Islet precursor cell (in vitro differentiated cells): ENCODE measurements around the gene PLXNA4.
A peak's percentile ranks its signal among the peaks of the same experiment; 100 is the strongest.

Source experiments
- DNase-seq: peaks from one replicate; pipeline ENCODE4 v3.0.0-alpha.2; 2018

PLXNA4 gene

DNA sequence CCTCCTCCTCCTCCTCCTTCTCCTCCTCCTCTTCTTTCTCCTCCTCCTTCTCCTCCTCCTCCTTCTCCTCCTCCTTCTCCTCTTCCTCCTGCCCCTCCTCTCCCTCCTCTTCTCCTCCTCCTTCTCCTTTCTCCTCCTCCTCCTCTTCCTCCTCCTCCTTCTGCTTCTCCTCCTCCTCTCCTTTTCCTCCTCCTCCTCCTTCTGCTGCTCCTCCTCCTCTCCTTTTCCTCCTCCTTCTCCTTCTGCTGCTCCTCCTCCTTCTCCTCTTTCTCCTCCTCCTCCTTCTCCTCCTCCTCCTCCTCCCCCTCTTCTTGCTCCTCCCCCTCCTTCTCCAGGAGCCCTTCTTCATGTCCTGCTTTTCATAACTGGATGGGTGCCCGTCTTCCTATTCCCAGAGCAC lies 12.2 kb downstream of the PLXNA4 start:
- DNase-seq = no peak

DNA sequence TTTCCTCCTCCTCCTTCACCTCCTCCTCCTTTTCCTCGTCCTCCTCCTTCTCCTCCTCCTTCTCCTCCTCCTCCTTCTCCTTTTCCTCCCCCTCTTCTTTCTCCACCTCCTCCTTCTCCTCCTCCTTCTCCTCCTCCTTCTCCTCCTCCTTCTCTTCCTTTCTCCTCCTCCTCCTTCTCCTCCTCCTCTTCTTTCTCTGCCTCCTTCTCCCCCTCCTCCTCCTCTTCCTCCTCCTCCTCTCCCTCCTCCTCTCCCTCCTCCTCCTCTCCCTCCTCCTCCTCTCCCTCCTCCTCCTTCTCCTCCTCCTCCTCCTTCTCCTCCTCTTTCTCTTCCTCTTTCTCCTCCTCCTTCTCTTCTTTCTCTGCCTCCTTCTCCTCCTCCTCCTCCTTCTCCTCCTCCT lies 13.6 kb downstream of the PLXNA4 start:
- no peak for DNase-seq

DNA sequence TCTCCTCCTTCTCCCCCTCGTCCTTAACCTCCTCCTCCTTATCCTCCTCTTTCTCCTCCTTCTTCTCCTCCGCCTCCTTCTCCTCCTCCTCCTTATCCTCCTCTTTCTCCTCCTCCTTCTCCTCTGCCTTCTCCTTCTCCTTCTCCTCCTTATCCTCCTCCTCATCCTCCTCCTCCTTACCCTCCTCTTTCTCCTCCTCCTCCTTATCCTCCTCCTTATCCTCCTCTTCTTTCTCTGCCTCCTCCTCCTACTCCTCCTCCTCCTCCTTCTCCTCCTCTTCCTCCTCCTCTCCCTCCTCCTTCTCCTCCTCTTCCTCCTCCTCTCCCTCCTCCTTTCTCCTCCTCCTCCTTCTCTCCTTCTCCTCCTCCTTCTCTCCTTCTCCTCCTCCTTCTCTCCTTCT lies 14.5 kb downstream of the PLXNA4 start:
- DNase-seq = no peak

DNA sequence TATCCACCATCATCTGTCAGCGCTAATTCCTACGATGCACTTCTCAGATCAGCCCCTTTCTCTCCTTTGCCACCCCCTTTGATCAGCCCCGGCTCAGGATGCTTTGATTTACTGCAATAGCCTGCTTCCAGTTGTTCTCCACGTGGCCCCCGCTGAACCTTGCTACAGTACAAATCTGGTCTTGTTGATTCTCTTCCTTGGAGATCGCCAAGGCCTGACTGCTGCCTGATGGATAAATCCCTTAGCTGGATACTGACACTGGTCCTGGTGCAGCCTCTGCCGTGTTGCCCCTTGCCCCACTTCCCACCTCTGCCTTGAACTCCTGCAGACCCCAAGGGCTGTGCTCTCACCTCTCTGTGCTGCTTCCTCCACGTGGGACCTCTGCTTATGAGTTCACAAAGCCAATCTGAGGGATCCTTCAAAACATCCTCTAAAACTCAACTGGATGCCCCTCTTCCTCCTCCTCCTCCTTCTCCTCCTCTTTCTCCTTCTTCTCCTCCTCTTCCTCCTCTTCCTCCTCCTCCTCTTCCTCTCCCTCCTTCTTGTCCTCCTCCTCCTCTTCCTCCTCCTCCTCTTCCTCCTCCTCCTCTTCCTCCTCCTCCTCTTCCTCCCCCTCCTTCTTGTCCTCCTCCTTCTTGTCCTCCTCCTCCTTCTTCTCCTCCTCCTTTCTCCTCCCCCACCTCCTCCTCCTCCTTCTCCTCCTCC lies 15.3 kb downstream of the PLXNA4 start:
- no peak for DNase-seq

DNA sequence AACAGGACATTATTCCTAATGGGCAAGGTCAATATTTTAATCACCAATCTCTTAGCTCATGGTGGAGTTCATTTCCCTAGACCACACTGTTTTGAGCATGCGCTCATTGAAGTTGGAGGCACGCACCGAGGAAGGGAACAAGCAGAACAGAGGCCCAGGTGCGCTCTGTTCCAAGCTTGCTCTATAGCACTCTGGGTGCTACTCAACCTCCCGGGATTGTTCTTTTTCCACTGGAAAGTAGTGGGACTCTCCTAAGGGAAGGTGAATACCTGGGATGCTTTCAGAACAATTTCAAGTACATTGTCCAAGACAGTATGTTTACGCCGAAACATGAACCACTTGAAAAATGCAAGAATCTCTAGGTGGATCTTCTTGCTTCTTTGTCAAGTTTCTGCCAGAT lies 16.2 kb downstream of the PLXNA4 start:
- DNase-seq = no peak

DNA sequence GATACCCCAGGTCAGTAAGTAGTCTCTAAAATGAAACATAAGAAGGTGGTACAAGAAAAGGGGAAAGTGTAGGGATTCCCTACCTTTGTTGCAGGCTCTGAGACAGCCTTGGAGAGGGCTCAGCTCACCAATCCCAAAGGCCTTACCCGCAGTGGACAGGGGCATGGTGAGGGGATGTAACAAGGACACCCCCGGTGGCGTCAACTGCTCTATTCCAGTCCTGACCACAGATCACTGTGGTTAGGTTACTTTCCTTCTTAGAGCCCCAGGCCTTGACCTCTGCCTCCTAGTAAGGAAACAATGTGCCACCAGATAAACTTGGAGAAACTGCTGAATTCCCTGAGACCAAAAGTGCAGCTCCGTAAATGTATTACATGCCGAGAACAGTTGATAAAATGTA lies 17.5 kb downstream of the PLXNA4 start:
- no peak for DNase-seq

DNA sequence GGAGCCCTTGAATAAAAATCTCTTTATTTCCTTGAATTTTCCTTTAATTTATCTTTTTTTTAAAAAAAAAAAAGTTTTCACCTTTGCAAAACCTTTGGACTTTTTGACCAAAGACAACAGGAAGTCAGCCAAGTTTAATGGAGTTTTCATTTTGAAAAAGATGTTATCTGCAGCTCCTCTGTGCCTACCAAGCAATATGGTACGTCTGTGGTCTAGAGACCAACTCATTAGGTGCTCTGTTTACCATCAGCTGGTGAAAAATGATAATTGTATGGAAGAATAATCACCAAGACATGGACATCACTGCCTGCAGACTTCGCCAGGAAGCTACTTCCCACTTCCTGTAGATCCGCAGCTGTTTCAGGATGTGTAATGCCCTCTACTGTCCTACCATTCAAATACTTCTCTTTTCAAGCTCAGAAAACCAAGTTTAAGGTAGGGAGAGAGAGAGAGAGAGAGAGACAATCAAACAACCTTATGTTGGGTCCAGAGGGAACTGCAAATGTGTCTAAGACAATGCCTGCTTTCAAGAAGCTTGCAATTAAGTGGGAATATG lies 18.7 kb downstream of the PLXNA4 start:
- DNase-seq = no peak

DNA sequence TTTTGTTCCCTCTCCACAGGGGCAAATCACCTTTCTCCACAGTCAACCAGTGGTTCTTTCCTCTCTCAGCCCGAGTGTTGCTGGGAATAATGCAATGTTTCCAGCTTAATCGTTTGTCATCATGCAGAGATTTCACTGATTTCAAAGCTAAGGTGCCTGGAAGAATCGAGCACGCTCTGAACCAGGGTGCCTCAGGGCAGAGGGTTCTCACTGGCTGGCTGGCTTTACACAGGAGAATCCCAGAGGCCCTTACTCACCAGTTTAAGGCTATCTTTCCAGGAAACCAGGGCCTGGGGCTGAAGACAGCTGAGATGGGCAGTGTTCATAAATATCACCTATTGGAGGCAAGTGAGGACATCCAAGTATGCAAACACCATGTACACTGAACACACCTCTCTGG lies 21.8 kb downstream of the PLXNA4 start:
- DNase-seq = no peak

DNA sequence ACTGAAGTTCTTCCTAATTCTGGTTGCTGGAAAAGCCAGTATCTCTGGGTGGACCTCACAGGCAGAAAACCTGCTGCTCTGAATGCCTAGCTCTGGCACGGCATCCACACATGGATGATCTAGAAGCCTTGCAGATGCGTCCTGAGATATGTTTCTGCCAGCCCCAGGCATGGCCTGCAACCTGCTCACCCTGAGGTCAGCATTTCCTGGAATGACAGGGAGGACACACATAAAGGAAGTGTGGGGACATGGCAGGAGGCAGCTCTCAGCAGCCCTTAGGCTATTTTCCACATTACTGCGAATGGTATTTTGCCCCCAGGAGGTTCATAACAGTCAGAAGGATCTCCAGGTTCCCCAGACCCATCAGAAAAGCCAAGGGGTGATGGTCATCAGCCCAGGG lies 23.2 kb downstream of the PLXNA4 start:
- DNase-seq = no peak

DNA sequence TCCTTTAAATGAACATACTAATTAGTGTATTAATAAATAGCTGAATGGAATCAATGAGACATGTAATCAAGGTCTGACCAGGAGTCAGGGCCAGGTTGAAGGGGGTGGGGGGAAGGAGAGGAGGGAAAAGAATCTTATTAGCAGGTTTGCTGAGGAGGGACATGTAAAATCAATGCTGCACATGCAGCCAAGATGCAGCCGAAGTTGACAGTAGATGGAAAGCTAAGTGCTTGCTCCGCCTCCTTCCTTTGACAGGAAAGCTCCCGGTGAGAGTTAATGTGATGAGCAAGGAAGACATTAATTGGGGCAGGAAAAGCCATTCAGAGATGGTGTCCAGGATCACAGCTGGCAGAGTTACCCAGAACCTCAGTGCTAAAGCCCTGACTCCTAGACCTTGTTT lies 24.4 kb downstream of the PLXNA4 start:
- DNase-seq = no peak

DNA sequence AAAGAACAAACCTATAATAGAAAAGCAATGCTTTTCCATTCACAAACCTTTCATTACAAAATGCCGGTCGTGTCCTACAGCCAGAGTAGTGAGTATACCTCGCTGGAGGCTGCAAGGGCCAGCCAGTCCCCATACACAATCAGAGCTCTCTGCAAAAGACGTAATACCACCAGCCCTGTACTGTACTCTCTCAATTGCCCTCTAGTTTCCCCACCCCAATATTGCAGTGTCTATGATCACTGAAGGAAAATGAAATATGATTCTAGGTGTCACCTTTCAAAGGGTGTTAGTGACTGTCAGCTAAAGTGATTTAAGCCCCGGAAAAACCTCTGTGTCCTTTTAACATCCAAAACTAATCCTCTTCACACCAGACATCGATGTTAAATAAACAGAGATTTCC lies 24.8 kb downstream of the PLXNA4 start:
- no peak for DNase-seq

DNA sequence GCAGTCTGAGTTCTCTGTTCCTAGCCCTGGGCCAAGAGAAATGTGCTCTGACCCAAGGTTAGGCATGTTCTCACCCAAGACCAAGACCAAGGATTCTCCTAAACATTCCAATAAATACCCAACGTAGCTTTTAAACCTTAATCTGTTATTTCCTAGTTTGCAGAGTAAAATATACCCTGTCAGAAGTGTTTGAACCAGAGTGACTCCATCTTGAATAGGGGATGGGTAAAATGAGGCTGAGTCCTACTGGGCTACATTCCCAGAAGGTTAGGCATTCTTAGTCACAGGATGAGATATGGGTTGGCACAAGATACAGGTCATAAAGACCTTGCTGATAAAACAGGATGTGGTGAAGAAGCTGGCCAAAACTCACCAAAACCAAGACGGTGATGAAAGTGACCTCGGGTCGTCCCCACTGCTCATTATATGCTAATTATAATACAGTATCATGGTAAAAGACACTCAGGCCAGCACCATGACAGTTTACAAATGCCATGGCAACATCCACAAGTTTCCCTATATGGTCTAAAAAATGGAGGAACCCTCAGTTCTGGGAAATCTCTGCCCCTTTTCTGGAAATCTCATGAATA lies 27.7 kb downstream of the PLXNA4 start:
- DNase-seq = no peak

DNA sequence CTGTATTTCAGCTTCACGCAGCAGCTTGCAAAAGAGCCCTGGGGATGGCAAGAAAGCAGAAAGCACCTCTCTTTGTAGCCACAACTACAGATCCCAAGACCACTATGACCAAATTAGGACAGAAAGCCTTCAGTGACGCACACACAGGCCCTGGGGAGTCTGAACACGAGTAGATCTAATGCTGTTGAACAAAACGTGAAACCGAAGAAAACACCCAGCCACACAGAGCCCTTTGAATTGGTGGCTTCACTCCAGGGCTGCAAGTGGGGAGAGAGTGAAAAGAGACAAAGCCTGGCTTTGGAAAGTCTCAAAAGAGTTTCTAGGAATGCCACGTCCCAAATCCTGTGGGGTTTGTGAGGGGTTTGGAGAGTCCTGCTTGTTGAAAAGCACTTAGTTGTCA lies 28.4 kb downstream of the PLXNA4 start:
- DNase-seq = no peak

DNA sequence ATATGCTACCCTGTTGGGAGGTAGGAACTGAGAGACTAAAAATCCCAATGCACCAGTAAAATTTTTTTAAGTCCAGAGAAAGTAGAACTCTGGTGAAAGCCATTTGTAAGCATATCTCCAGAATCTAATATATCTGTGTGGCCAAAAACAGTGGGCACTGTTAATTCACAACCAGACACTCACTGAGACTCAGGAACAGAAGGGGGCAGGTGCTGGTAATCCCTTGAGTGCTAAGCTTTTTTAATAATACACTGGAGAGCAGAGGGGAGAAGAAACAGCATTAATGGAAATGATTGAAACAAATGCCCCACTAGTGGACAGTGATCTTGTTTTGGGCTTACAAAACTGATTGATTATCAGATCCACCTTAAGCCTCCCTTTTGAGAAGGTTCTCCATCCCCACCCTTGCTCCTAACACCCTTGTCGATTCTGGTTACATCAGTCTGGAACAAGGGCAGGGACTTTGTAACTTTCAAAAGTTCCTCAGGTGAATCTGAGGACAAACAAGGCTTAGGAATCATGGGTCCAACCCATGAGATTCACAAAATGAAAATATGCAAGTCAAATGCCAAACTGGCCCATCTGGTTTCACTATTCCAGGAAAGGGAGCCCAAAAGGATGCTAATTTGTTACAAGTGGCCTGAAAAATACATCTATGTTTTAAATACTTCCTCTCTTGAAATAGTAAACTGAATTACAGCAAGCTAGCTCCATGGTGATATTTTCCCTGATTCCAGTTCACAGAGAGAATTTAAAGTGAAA lies 29.7 kb downstream of the PLXNA4 start:
- no peak for DNase-seq

DNA sequence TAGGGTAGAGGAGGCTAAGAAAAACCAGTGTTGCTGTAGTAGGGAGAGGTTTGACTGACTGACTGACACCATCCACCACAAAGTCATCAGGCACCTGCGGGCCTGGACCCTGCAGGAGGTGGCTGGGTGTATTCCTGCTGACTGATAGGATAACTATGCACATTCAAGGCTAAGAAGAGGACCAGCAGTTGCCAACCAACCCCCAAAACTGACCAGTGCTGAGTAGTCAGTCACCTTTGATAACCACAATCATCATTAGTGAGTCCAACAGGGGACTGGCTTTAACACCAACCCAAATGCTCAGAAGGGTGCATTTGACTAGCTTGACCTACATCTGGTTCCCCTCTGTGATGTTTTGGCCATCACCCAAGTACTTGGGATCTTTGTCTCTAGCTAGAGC lies 30.5 kb downstream of the PLXNA4 start:
- no peak for DNase-seq

DNA sequence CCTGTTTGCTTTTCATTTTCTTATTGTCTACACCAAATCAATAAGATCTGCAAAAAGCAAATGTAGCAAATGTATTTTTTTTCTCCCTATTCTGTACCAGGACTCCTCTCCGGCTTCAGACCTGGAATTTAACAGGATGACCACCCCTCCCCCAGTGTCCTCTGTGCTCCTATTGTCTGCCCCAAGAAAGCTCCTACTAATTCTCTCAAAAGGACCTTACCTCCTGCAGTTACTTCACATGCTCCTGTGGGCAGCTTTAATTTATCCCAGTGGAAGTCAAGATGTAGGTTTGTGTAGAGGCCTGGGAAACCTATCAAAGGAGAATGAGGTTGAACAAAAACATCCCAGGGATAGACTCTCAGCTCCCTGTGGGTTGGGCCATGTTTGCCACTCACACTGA lies 31.3 kb downstream of the PLXNA4 start:
- no peak for DNase-seq

DNA sequence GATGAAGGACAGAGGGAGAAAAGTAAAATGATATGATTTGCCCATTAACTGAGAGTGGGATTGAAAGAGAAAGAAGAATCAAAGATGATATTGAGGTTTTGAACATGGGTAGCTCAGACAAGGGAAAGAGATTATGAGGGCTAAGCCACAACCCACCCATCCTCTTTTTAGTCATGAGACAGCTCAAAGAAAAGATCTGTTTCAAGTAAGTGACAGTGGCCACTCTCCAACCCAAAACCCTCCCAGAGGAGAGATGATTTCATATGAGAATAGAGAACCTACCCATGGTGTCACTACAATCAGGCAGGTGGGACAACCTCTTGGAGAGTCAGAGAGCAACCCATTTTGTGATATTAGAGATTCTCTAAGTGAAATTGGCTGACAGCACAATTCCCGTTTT lies 32.2 kb downstream of the PLXNA4 start:
- DNase-seq = no peak

DNA sequence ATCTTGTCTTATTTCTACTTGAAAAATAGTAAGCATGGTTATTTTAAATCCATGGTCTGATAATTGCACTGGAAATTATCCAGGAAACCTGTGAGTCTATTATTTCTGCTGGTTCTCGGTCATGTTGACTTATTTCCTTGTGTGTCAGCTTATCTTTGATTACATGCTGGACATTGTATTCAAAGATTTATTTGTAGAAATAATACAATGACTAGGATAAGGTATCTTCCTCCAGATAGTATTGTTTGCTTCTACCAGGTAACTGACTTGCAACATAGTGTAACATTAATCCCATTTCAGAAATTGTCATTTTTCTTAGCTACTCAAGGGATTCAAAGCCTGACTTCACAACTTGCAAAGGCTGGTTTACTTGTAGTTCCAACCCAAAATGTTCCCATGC lies 33.4 kb downstream of the PLXNA4 start:
- no peak for DNase-seq

DNA sequence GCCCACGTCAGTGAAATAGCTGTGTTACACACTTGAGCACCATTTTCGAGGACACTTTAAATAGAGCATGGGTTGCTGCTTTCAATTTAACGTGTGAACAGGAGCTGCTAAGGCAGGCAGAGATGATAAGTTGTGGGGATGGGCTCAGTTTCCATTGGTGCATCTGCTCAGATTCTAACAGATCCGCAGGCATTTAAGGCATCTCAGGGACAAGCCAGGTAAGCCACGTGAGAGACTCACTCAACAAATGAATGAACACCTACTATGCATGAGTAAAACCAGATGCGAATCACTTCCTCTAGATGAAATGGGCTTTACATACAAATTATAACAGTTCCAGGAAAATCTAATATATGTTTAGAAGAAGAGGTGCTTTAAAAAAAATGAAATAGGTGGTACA lies 34.6 kb downstream of the PLXNA4 start:
- no peak for DNase-seq

DNA sequence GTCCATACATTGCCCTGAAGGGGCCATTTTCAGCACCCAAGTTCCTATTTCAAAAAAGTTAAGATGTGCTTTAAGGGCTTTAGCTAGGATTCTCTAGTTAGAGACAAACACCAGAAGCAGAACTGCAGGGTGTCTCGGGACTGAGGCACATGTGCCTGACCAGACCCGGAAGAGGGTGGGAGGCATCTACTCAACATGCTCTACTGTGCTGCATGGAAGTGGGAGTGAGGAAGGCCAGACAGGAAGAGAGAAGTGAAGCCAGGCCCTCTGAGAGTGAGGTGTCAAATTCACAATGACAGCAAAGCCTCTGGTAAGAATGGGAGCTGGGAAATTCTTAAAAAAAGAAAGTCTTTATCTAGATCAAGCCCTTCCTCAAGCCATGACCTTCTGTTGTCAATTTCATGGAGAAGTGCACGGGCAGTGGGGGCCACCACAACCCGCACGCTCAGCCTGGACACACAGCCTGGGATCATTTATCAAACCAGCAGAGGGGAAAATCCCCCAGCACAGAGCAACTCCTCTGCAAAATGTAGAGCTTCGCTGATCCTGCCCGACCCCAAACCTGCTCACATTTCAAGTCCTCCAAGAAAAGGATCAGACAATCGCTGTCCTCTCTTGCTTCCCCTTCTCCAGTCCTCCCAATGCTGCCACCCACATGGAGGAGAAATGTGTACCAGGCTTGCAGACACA lies 38.7 kb downstream of the PLXNA4 start:
- no peak for DNase-seq

DNA sequence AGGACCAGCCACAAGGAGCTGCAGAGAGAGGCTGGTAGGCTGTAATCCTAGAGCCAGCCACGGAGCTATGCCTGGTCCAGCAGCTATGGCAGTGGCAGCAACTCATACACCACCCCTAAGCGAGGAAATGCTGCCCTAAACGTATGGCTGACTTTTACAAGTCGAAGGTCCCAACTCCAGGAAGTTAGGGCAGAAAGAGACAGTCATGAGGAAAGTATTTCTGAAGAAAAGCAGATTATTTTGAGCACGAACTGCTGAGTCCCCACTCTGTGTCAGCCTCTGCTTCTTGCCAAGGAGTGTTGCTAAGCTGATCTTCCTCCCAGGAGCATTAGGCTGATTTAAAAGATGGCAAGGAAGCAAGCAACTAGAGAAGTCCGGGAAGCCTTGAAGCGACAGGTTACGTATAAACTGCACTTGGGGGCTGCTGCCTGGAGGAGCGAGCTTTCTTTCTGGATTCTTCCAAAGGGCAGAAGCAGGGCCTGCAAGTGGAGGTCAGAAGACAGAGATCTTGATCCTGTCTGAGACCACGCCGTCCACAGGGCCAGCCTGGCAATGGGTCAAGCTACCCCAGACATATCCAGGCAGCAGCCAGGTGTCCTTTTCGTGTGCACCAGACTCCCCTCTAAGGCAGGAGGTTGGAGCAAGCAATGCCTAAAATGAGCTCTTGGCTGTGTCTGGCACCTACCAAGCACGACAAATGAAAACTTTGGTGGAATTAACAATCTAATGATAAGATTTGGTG lies 39.4 kb downstream of the PLXNA4 start:
- DNase-seq = peak; percentile 72

DNA sequence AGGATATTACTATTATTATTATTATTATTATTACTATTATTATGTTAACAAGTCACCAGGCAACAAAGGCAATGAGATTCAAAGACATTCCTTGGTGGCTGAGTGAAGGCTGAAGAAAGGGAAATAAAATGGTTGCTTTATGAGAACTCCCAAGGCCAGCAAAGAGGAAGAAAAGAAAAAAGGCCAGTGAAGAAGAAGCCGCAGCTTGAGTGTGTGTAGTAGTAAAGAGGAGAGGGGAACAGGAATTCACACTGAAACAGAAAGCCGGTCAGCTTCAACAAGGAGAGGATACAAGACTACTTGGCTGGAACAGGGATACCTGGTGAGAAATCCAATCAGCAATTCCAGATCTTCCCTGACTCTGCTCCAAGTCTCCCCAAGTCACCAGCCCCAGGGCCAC lies 42.4 kb downstream of the PLXNA4 start:
- DNase-seq = no peak

DNA sequence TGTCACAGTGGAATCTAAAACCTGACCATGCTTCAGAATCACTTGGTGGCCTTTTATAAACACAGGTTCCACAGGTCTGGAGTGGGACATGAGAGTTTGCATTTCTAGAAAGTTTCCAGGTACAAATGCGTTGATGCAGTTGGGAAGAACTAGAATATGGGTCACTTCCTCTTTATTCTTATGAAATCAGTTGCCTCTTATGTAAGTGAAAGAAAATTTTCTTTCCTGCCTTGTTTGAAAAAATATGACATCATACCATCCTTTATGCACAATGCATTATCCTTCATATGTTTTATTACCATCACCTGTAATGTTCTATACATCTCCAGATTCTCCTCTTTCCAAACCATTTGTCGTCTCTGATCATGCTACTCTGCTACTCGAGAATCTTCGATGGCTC lies 44.0 kb downstream of the PLXNA4 start:
- DNase-seq = no peak
